ENCODE data around the gene DDIAS. TPM values are rescaled to one million over a fixed set of nuclear protein-coding genes. Genes with fewer than 3 reads are reported as not detected.

DDIAS gene
- total and polyA plus RNA-seq, 10 of the 15 experiments (the other 5 are each of a cell fraction or from before 2014, with no cell fraction given) = 6.9 to 27.8 (median 12.9) TPM

DNA sequence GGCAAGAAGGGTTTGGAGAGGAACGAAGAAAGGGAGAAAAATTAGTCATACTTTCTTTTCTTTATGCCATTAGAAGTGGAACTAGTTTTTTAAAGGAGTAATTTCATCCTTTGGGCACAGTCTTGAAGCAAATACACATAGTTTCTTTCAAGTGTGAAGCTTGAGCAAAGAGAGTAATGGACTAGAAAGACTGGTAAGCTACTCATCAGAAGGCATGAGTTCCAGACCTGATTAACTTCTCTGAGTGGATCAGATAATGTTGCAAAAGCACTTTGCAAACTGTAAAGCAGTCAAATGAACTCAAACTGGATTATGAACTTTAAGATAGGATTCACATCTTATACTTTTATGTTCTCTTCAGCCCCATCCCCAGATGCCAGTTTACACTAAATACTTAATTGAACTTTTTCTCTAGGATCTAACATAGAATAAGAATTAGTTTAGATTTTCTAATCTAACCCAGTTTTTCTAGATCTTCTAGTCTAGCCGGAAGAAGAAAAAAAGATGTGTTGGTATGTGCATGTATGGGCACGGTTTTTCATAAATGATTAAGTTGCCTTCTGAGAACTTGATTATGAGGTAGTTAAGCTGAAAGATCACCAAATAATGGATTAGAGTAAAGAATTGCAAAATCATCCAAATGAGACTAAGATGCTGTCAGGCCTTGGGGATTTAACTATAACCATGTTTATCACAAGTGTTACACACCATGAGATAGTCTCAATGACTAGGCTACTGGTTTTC, 2.5 kb downstream of the DDIAS start:
- 49% methylated on average over 3 of the region's 3 CpGs for WGBS (ENCODE audit: insufficient coverage, insufficient replicate concordance, low lambda C conversion rate, missing lambda C conversion rate)
- Histone ChIP-seq H3K36me3 (ENCODE audit: control insufficient read depth in 2 of 2, insufficient read depth in 2 of 2, low read length in 1 of 2) (no peaks in the 10 kb centered on the region), H3K4me1 (ENCODE audit: control insufficient read depth, insufficient read depth, low read length) (peaks cover 20% of the 10 kb centered on the region), H4K20me1 (ENCODE audit: control insufficient read depth, insufficient read depth) (no peaks in the 10 kb centered on the region), H3K4me2 (ENCODE audit: control insufficient read depth, insufficient read depth) (peak overlapping the region; percentile 39; the same call in 1 of the 2 replicates), H3K27me3 (replicated peaks in 1 of 2; ENCODE audit: control insufficient read depth in 2 of 2, insufficient read depth in 2 of 2, low read length in 1 of 2) (no peaks in the 10 kb centered on the region), H2AFZ (ENCODE audit: control insufficient read depth, low read depth, low read length) (no peak overlapping the region), H3K9ac (ENCODE audit: control insufficient read depth, insufficient read depth, low read length) (no peak overlapping the region), H3K9me3 (replicated peaks; ENCODE audit: control insufficient read depth, insufficient read depth, low read length) (no peaks in the 10 kb centered on the region), H3K27ac (ENCODE audit: control insufficient read depth, insufficient read depth) (no peak overlapping the region), H3K4me3 (no peak overlapping the region), H3K79me2 (ENCODE audit: control insufficient read depth, insufficient read depth, low read length) (peaks cover 46% of the 10 kb centered on the region)
- RAD21 ChIA-PET (ENCODE audit: unreplicated experiment) = interaction anchor here (0.6 to 3.4 kb wide), 12 partner anchors 9 to 389 kb away, joined by 3 to 17 read pairs (median 4); no protein-coding TSS in a partner anchor
- in situ Hi-C loops (cut with MboI) = loop anchor here (5.0 to 10.0 kb wide), 4 partner anchors 171 to 381 kb away; partner anchors contain the start of genes CCDC90B, PCF11 and RAB30
- no TSS peak for BruUV-seq (replicated peaks)
- CTCF ChIA-PET = interaction anchor here (0.6 to 7.0 kb wide), 13 partner anchors 16 to 820 kb away, joined by 3 to 72 read pairs (median 3); no protein-coding TSS in a partner anchor
- DNase-seq (ENCODE audit: low read depth, low spot score) = no peak
- ATAC-seq = no peak
- POLR2A ChIA-PET = interaction anchor here (0.7 to 1.5 kb wide), 2 partner anchors 103 to 167 kb away, joined by 3 to 4 read pairs; no protein-coding TSS in a partner anchor
- SMC1A ChIA-PET (ENCODE audit: uncharacterized antibody, unreplicated experiment) = interaction anchor here (0.7 to 5.3 kb wide), 17 partner anchors 8 to 350 kb away, joined by 3 to 56 read pairs (median 4); partner anchors contain the start of genes ANKRD42 and RAB30
- intact Hi-C loops (cut with micrococcal nuclease; ENCODE audit: unreplicated experiment) = loop anchor here (5.0 kb wide), 2 partner anchors 253 to 288 kb away; partner anchors contain the start of genes ANKRD42 and PCF11
- no peak for FAIRE-seq
- no peak for TF ChIP-seq TAF1 (IDR thresholded peaks at IDR 0.05; ENCODE audit: borderline replicate concordance, low read depth, low read length)
- no peak for TF ChIP-seq IKZF2 (IDR thresholded peaks at IDR 0.05)
- TF ChIP-seq SREBF2 (IDR thresholded peaks at IDR 0.05; ENCODE audit: low read length) = no peak
- TF ChIP-seq ZNF687 (IDR thresholded peaks at IDR 0.05) = no peak
- no peak for TF ChIP-seq KAT2A (conservative IDR thresholded peaks at IDR 0.05; ENCODE audit: control insufficient read depth, low read depth, low read length)
- TF ChIP-seq IRF4 (IDR thresholded peaks at IDR 0.05; ENCODE audit: low read depth, low read length) = no peak
- TF ChIP-seq, protein P1, sequence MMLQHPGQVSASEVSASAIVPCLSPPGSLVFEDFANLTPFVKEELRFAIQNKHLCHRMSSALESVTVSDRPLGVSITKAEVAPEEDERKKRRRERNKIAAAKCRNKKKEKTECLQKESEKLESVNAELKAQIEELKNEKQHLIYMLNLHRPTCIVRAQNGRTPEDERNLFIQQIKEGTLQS (IDR thresholded peaks at IDR 0.05; ENCODE audit: borderline replicate concordance, extremely low read depth, low read depth, low read length) = no peak
- no peak for TF ChIP-seq E2F8 (IDR thresholded peaks at IDR 0.05; ENCODE audit: low read depth, partially characterized antibody)
- no peak for TF ChIP-seq CTCF (IDR thresholded peaks at IDR 0.05 in 2 of 3, conservative IDR thresholded peaks at IDR 0.05 in 1 of 3; ENCODE audit: control insufficient read depth in 2 of 3, extremely low read depth in 1 of 3, insufficient read depth in 1 of 3, low read depth in 3 of 3, low read length in 3 of 3)
- TF ChIP-seq MYC (IDR thresholded peaks at IDR 0.05; ENCODE audit: insufficient read depth, insufficient read length, insufficient replicate concordance, low read length, severe bottlenecking) = no peak
- no peak for TF ChIP-seq TCF3 (IDR thresholded peaks at IDR 0.05; ENCODE audit: borderline replicate concordance, insufficient read depth, low read depth, low read length)
- no peak for TF ChIP-seq NR2F1 (conservative IDR thresholded peaks at IDR 0.05)
